ENCODE data around the gene TLE2. TPM values are rescaled to one million over a fixed set of nuclear protein-coding genes. Genes with fewer than 3 reads are reported as not detected.

TLE2 gene
- total RNA-seq, 1 experiment from 2014 or later = 35.6 TPM

- no TSS peak for BruUV-seq (replicated peaks)
- H3K9me3 ChIP-seq (ENCODE audit: control insufficient read depth in 1 of 2, insufficient read depth in 1 of 2, low read depth in 1 of 2, low read length in 2 of 2) = no peaks in the 10 kb centered on the region
- H3K4me1 ChIP-seq (ENCODE audit: control insufficient read depth in 1 of 2, insufficient read depth in 2 of 2, low read length in 2 of 2) = no peaks in the 10 kb centered on the region
- ChIA-PET RAD21 (ENCODE audit: low non-redundant PET in 1 of 2, low total read pairs in 2 of 2, uncharacterized antibody in 2 of 2, unreplicated experiment in 2 of 2) (no interaction called here), CTCF (no interaction called here), POLR2A (no interaction called here)
- no peak overlapping the region for H3K27ac ChIP-seq (ENCODE audit: low read depth, low read length)
- ATAC-seq = no peak
- H2AFZ ChIP-seq (ENCODE audit: low read depth, low read length, poor library complexity, severe bottlenecking) = no peak overlapping the region
- H3K36me3 ChIP-seq (ENCODE audit: control insufficient read depth in 1 of 2, insufficient read depth in 2 of 2, low read length in 2 of 2) = no peaks in the 10 kb centered on the region
- H3K9me2 ChIP-seq (ENCODE audit: insufficient read depth) = no peaks in the 10 kb centered on the region
- no peak overlapping the region for H3K4me2 ChIP-seq (ENCODE audit: low read length)
- no peak for DNase-seq (ENCODE audit: low read depth, low spot score)
- no peaks in the 10 kb centered on the region for H3K27me3 ChIP-seq (ENCODE audit: insufficient read depth, low read length)
- intact Hi-C loops (cut with micrococcal nuclease) = no loop called here
- no peak overlapping the region for H3K4me3 ChIP-seq (replicated peaks in 1 of 2; ENCODE audit: low read depth in 1 of 2, low read length in 2 of 2)
- TF ChIP-seq FOSL1 (IDR thresholded peaks at IDR 0.05; ENCODE audit: low read depth) (no peak), POLR2A (IDR thresholded peaks at IDR 0.05; ENCODE audit: borderline replicate concordance, extremely low read depth, insufficient read depth, insufficient read length) (no peak), YY1 (IDR thresholded peaks at IDR 0.05; ENCODE audit: extremely low read depth, insufficient replicate concordance, low read depth, low read length) (no peak), REST (IDR thresholded peaks at IDR 0.05; ENCODE audit: low read depth) (no peak), EGR1 (IDR thresholded peaks at IDR 0.05; ENCODE audit: low read depth) (no peak), SRF (IDR thresholded peaks at IDR 0.05; ENCODE audit: low read depth) (no peak), SIN3A (IDR thresholded peaks at IDR 0.05; ENCODE audit: low read depth) (no peak), ELF1 (IDR thresholded peaks at IDR 0.05; ENCODE audit: borderline replicate concordance, low read depth) (no peak), ZFX (IDR thresholded peaks at IDR 0.05) (no peak), SP1 (IDR thresholded peaks at IDR 0.05; ENCODE audit: low read depth) (no peak), ATF3 (IDR thresholded peaks at IDR 0.05) (no peak), MAX (IDR thresholded peaks at IDR 0.05) (no peak), POLR2AphosphoS5 (IDR thresholded peaks at IDR 0.05; ENCODE audit: low read depth, low read length) (no peak), EZH2 (IDR thresholded peaks at IDR 0.05) (no peak), JUND (IDR thresholded peaks at IDR 0.05) (no peak), ZBTB33 (IDR thresholded peaks at IDR 0.05; ENCODE audit: extremely low read depth, insufficient replicate concordance, low read length) (no peak), ZNF274 (IDR thresholded peaks at IDR 0.05; ENCODE audit: low read depth, low read length) (no peak), TCF7L2 (IDR thresholded peaks at IDR 0.05; ENCODE audit: borderline replicate concordance, extremely low read depth, insufficient read depth, insufficient read length) (no peak), CBX3 (IDR thresholded peaks at IDR 0.05; ENCODE audit: low read depth) (no peak)
- no peaks in the 10 kb centered on the region for H4K20me1 ChIP-seq (ENCODE audit: insufficient read depth)
- H3K9ac ChIP-seq (ENCODE audit: low read length) = no peak overlapping the region
- no peaks in the 10 kb centered on the region for H3K79me2 ChIP-seq (ENCODE audit: insufficient read depth, low read length)
These were observed 11.2 kb downstream of the TLE2 start for GRCh38 chr19:3017923-3018322.

Measured in HCT116 (cell line).